ENCODE data around the gene RIPK4. TPM values are rescaled to one million over a fixed set of nuclear protein-coding genes. Genes with fewer than 3 reads are reported as not detected.

RIPK4 gene
- total and polyA plus RNA-seq, 2 experiments from 2014 or later = 0.46 to 0.54 TPM

- H3K4me3 ChIP-seq = no peak overlapping the region
- H4K20me1 ChIP-seq (ENCODE audit: insufficient read depth) = no peaks in the 10 kb centered on the region
- no peak overlapping the region for H3K9ac ChIP-seq
- no peaks in the 10 kb centered on the region for H3K9me2 ChIP-seq (ENCODE audit: insufficient read depth)
- no peak overlapping the region for H3K27ac ChIP-seq
- no peaks in the 10 kb centered on the region for H3K36me3 ChIP-seq (ENCODE audit: low read depth)
- H3K79me2 ChIP-seq (ENCODE audit: insufficient read depth) = no peaks in the 10 kb centered on the region
- peaks cover 4% of the 10 kb centered on the region; the same call in 1 of the 2 replicates for H3K27me3 ChIP-seq (replicated peaks; ENCODE audit: insufficient read depth)
- H3K9me3 ChIP-seq (ENCODE audit: low read depth) = no peaks in the 10 kb centered on the region
- H2AFZ ChIP-seq = no peak overlapping the region
- no peaks in the 10 kb centered on the region for H3F3A ChIP-seq (ENCODE audit: insufficient read depth)
- peaks cover 13% of the 10 kb centered on the region for H3K4me1 ChIP-seq (ENCODE audit: insufficient read depth)
- DNase-seq = no peak
- H3K4me2 ChIP-seq (ENCODE audit: unreplicated experiment) = no peak overlapping the region
- no peak for TF ChIP-seq EZH2phosphoT487 (IDR thresholded peaks at IDR 0.05; ENCODE audit: insufficient read depth, low read depth)
- no peak for TF ChIP-seq EZH2 (IDR thresholded peaks at IDR 0.05; ENCODE audit: insufficient read depth, poor library complexity, severe bottlenecking)
- WGBS, 2 experiments (ENCODE audit: low coverage in 1 of 2, low lambda C conversion rate in 2 of 2, missing lambda C conversion rate in 2 of 2) = 78 to 86% methylated on average over 29 to 31 of the region's 31 CpGs
- in situ Hi-C loops (cut with MboI) = no loop called here
Observed at GRCh38 chr21:41727784-41728763, 38.8 kb downstream of the RIPK4 start.

GRCh38 chr21:41726970-41727783, 39.7 kb downstream of the RIPK4 start:
- 34 to 37% methylated on average over 21 to 24 of the region's 24 CpGs for WGBS, 2 experiments (ENCODE audit: low coverage in 1 of 2, low lambda C conversion rate in 2 of 2, missing lambda C conversion rate in 2 of 2)
- Histone ChIP-seq H3K27me3 (replicated peaks; ENCODE audit: insufficient read depth) (peaks cover 2% of the 10 kb centered on the region; the same call in 1 of the 2 replicates), H3K9me2 (ENCODE audit: insufficient read depth) (no peaks in the 10 kb centered on the region), H3K9me3 (ENCODE audit: low read depth) (no peaks in the 10 kb centered on the region), H3K4me3 (no peak overlapping the region), H3K36me3 (ENCODE audit: low read depth) (no peaks in the 10 kb centered on the region), H3K79me2 (ENCODE audit: insufficient read depth) (no peaks in the 10 kb centered on the region), H3K4me2 (ENCODE audit: unreplicated experiment) (no peak overlapping the region), H3F3A (ENCODE audit: insufficient read depth) (no peaks in the 10 kb centered on the region), H3K4me1 (ENCODE audit: insufficient read depth) (peaks cover 13% of the 10 kb centered on the region), H3K9ac (0 out of 2 replicates have a peak overlapping the region, but pooled peaks have one; percentile 0), H2AFZ (0 out of 2 replicates have a peak overlapping the region, but pooled peaks have one; percentile 6), H4K20me1 (ENCODE audit: insufficient read depth) (no peaks in the 10 kb centered on the region), H3K27ac (peak overlapping the region; percentile 28; the same call in 1 of the 2 replicates)
- in situ Hi-C loops (cut with MboI) = no loop called here
- DNase-seq = peak; percentile 89
- TF ChIP-seq EZH2 (IDR thresholded peaks at IDR 0.05; ENCODE audit: insufficient read depth, poor library complexity, severe bottlenecking) (no peak), EZH2phosphoT487 (IDR thresholded peaks at IDR 0.05; ENCODE audit: insufficient read depth, low read depth) (no peak)

- Histone ChIP-seq H3K4me3 (no peak overlapping the region), H3K27ac (no peak overlapping the region), H3K9ac (no peak overlapping the region), H3K36me3 (ENCODE audit: low read depth) (no peaks in the 10 kb centered on the region), H3K4me1 (ENCODE audit: insufficient read depth) (peaks cover 13% of the 10 kb centered on the region), H3K27me3 (replicated peaks; ENCODE audit: insufficient read depth) (no peaks in the 10 kb centered on the region), H3K9me3 (ENCODE audit: low read depth) (no peaks in the 10 kb centered on the region), H2AFZ (no peak overlapping the region), H3K4me2 (ENCODE audit: unreplicated experiment) (no peak overlapping the region), H3K79me2 (ENCODE audit: insufficient read depth) (no peaks in the 10 kb centered on the region), H3K9me2 (ENCODE audit: insufficient read depth) (no peaks in the 10 kb centered on the region), H4K20me1 (ENCODE audit: insufficient read depth) (no peaks in the 10 kb centered on the region), H3F3A (ENCODE audit: insufficient read depth) (no peaks in the 10 kb centered on the region)
- DNase-seq = no peak
- WGBS, 2 experiments (ENCODE audit: low coverage in 1 of 2, low lambda C conversion rate in 2 of 2, missing lambda C conversion rate in 2 of 2) = 62 to 64% methylated on average over 9 of the region's 9 CpGs
- in situ Hi-C loops (cut with MboI) = no loop called here
- TF ChIP-seq EZH2 (IDR thresholded peaks at IDR 0.05; ENCODE audit: insufficient read depth, poor library complexity, severe bottlenecking) (no peak), EZH2phosphoT487 (IDR thresholded peaks at IDR 0.05; ENCODE audit: insufficient read depth, low read depth) (no peak)
Observed at GRCh38 chr21:41726630-41726969, 40.3 kb downstream of the RIPK4 start.

- WGBS, 2 experiments (ENCODE audit: low coverage in 1 of 2, low lambda C conversion rate in 2 of 2, missing lambda C conversion rate in 2 of 2) = 83 to 89% methylated on average over 19 of the region's 19 CpGs
- Histone ChIP-seq H2AFZ (no peak overlapping the region), H3K4me2 (ENCODE audit: unreplicated experiment) (no peak overlapping the region), H4K20me1 (ENCODE audit: insufficient read depth) (no peaks in the 10 kb centered on the region), H3K4me3 (no peak overlapping the region), H3K79me2 (ENCODE audit: insufficient read depth) (no peaks in the 10 kb centered on the region), H3K9ac (no peak overlapping the region), H3K9me2 (ENCODE audit: insufficient read depth) (no peaks in the 10 kb centered on the region), H3K9me3 (ENCODE audit: low read depth) (no peaks in the 10 kb centered on the region), H3K27ac (no peak overlapping the region), H3K36me3 (ENCODE audit: low read depth) (no peaks in the 10 kb centered on the region), H3K4me1 (ENCODE audit: insufficient read depth) (peaks cover 13% of the 10 kb centered on the region), H3F3A (ENCODE audit: insufficient read depth) (no peaks in the 10 kb centered on the region), H3K27me3 (replicated peaks; ENCODE audit: insufficient read depth) (no peaks in the 10 kb centered on the region)
- TF ChIP-seq EZH2 (IDR thresholded peaks at IDR 0.05; ENCODE audit: insufficient read depth, poor library complexity, severe bottlenecking) = no peak
- TF ChIP-seq EZH2phosphoT487 (IDR thresholded peaks at IDR 0.05; ENCODE audit: insufficient read depth, low read depth) = no peak
- DNase-seq = no peak
- in situ Hi-C loops (cut with MboI) = no loop called here
Observed at GRCh38 chr21:41726058-41726558, 40.7 kb downstream of the RIPK4 start.
